ENCODE measurements around the gene SEC24D. TPM values are rescaled to one million over a fixed set of nuclear protein-coding genes. Genes with fewer than 3 reads are reported as not detected.

Gene SEC24D
- total RNA-seq, 4 donors from 2014 or later, result 9.7 to 37.9 (median 17.0) TPM

GRCh38 chr4:118848901-118849300 lies 13.0 kb upstream of the SEC24D start:
- intact Hi-C loops (cut with DNase I; ENCODE audit: low total_unique reads), result no loop called here
- Histone ChIP-seq H3K36me3 (no peaks in the 10 kb centered on the region), H3K4me1 (peaks cover 0 to 10% (median 0%) of the 10 kb centered on the region in 4 donors), H3K27ac (no peak overlapping the region), H3K27me3 (no peaks in the 10 kb centered on the region), H3K4me3 (no peak overlapping the region), H3K9me3 (no peaks in the 10 kb centered on the region)
- no peak for DNase-seq
- no peak for TF ChIP-seq POLR2AphosphoS5 (IDR thresholded peaks at IDR 0.05)
- no peak for TF ChIP-seq CTCF (IDR thresholded peaks at IDR 0.05)
- TF ChIP-seq POLR2A (IDR thresholded peaks at IDR 0.05), result no peak
- no peak for TF ChIP-seq EP300 (IDR thresholded peaks at IDR 0.05; ENCODE audit: low read depth)
- in situ Hi-C loops (cut with MboI; ENCODE audit: low pct_ligation_motif_present in 1 of 4, low pct_unique_long_range_greater_than_20kb in 1 of 4, low sequenced_read_pairs in 3 of 4), result no loop called here

GRCh38 chr4:118848242-118848641 lies 12.3 kb upstream of the SEC24D start:
- no peak overlapping the region for H3K27ac ChIP-seq
- DNase-seq, result no peak
- H3K27me3 ChIP-seq, result no peaks in the 10 kb centered on the region
- TF ChIP-seq CTCF (IDR thresholded peaks at IDR 0.05) (no peak), POLR2A (IDR thresholded peaks at IDR 0.05) (no peak), POLR2AphosphoS5 (IDR thresholded peaks at IDR 0.05) (no peak), EP300 (IDR thresholded peaks at IDR 0.05; ENCODE audit: low read depth) (no peak)
- WGBS, 2 donors (ENCODE audit: low coverage in 1 of 2), result 86 to 92% methylated on average over 1 to 7 of the region's 7 CpGs
- no peaks in the 10 kb centered on the region for H3K36me3 ChIP-seq
- intact Hi-C loops (cut with DNase I; ENCODE audit: low total_unique reads), result no loop called here
- in situ Hi-C loops (cut with MboI; ENCODE audit: low pct_ligation_motif_present in 1 of 4, low pct_unique_long_range_greater_than_20kb in 1 of 4, low sequenced_read_pairs in 3 of 4), result no loop called here
- H3K4me1 ChIP-seq, result peaks cover 0 to 10% (median 0%) of the 10 kb centered on the region in 4 donors
- H3K4me3 ChIP-seq, result no peak overlapping the region
- H3K9me3 ChIP-seq, result no peaks in the 10 kb centered on the region

- Histone ChIP-seq H3K27me3 (no peaks in the 10 kb centered on the region), H3K36me3 (no peaks in the 10 kb centered on the region), H3K9me3 (no peaks in the 10 kb centered on the region), H3K4me3 (no peak overlapping the region), H3K27ac (no peak overlapping the region), H3K4me1 (peaks cover 0 to 10% (median 0%) of the 10 kb centered on the region in 4 donors)
- TF ChIP-seq EP300 (IDR thresholded peaks at IDR 0.05; ENCODE audit: low read depth), result no peak
- TF ChIP-seq POLR2AphosphoS5 (IDR thresholded peaks at IDR 0.05), result no peak
- TF ChIP-seq CTCF (IDR thresholded peaks at IDR 0.05), result no peak
- no peak for TF ChIP-seq POLR2A (IDR thresholded peaks at IDR 0.05)
- 80 to 84% methylated on average over 1 of the region's 1 CpG for WGBS, 2 donors (ENCODE audit: low coverage in 1 of 2)
- intact Hi-C loops (cut with DNase I; ENCODE audit: low total_unique reads), result no loop called here
- no peak for DNase-seq
- in situ Hi-C loops (cut with MboI; ENCODE audit: low pct_ligation_motif_present in 1 of 4, low pct_unique_long_range_greater_than_20kb in 1 of 4, low sequenced_read_pairs in 3 of 4), result no loop called here
These were observed 11.1 kb upstream of the SEC24D start for GRCh38 chr4:118846979-118847378.

- no peaks in the 10 kb centered on the region for H3K36me3 ChIP-seq
- H3K9me3 ChIP-seq, result no peaks in the 10 kb centered on the region
- in situ Hi-C loops (cut with MboI; ENCODE audit: low pct_ligation_motif_present in 1 of 4, low pct_unique_long_range_greater_than_20kb in 1 of 4, low sequenced_read_pairs in 3 of 4) (no loop called here), intact Hi-C loops (cut with DNase I; ENCODE audit: low total_unique reads) (no loop called here)
- H3K4me3 ChIP-seq, result no peak overlapping the region
- no peak for DNase-seq
- H3K4me1 ChIP-seq, result peaks cover 0 to 7% (median 0%) of the 10 kb centered on the region in 4 donors
- TF ChIP-seq POLR2A (IDR thresholded peaks at IDR 0.05) (no peak), POLR2AphosphoS5 (IDR thresholded peaks at IDR 0.05) (no peak), CTCF (IDR thresholded peaks at IDR 0.05) (no peak), EP300 (IDR thresholded peaks at IDR 0.05; ENCODE audit: low read depth) (no peak)
- no peaks in the 10 kb centered on the region for H3K27me3 ChIP-seq
- H3K27ac ChIP-seq, result no peak overlapping the region
These were observed 9.7 kb upstream of the SEC24D start for GRCh38 chr4:118845552-118846050.

All from transverse colon (tissue), 4 donors.